Choroid plexus epithelial cell (primary cell): Measurements from ENCODE around the gene HK2.

ENCODE experiments used
- DNase-seq: peaks from one replicate; pipeline ENCODE4 v3.0.0-alpha.2; 2010; ENCODE audit warnings: low read depth
- H3K4me3 ChIP-seq: 2 replicates; pipeline ENCODE4 v1.5.1; 2011; ENCODE audit warnings: low read depth, mild to moderate bottlenecking, control low read depth, low read length, moderate library complexity
- TF ChIP-seq, protein P1 (sequence below): conservative IDR thresholded peaks from 2 replicates; pipeline ENCODE4 v1.5.1; 2011; ENCODE audit warnings: low read depth, mild to moderate bottlenecking, control low read depth, inconsistent platforms, low read length, moderate library complexity

The HK2 gene

DNA sequence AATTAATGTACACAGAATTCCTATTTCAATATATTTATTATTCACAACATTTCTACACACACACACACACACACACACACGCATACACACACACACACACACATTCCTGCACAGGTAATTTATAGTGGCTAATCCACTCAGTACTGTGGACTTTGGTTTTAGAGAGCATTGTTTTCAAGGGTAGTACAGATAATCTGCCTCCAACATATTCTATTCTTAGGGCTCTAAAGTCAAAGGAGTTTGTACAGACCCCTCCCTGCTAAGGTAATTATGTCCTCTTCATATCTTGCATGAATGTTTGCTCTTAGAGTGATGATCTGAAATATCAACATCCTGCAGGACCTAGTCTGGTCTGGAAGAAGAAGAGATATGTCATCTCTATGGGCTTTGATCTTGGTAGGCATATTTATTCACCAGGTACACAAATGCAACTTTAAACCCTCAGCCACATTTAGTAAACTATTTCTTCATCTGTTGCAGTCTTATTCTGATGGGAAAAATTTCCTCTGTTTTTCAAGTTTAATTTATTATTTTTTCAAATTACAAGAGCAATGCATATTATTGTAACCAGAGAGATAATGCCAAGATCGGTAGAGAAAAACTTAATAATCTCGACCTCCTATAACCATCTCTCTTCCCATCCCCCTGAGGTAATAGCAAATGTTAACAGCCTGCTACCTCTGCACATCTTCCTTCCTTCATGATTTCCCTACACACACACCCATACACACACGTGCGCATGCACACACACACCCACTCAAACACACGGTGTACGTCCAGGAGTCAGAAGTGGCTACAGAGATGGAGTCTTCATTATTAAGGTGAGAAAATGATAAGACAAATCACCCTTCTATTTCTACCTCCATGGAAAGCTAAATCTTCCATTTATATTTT lies 106.2 kb downstream of the HK2 start:
- TF ChIP-seq, protein P1, sequence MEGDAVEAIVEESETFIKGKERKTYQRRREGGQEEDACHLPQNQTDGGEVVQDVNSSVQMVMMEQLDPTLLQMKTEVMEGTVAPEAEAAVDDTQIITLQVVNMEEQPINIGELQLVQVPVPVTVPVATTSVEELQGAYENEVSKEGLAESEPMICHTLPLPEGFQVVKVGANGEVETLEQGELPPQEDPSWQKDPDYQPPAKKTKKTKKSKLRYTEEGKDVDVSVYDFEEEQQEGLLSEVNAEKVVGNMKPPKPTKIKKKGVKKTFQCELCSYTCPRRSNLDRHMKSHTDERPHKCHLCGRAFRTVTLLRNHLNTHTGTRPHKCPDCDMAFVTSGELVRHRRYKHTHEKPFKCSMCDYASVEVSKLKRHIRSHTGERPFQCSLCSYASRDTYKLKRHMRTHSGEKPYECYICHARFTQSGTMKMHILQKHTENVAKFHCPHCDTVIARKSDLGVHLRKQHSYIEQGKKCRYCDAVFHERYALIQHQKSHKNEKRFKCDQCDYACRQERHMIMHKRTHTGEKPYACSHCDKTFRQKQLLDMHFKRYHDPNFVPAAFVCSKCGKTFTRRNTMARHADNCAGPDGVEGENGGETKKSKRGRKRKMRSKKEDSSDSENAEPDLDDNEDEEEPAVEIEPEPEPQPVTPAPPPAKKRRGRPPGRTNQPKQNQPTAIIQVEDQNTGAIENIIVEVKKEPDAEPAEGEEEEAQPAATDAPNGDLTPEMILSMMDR, result no peak
- no peak overlapping the region for H3K4me3 ChIP-seq
- no peak for DNase-seq

DNA sequence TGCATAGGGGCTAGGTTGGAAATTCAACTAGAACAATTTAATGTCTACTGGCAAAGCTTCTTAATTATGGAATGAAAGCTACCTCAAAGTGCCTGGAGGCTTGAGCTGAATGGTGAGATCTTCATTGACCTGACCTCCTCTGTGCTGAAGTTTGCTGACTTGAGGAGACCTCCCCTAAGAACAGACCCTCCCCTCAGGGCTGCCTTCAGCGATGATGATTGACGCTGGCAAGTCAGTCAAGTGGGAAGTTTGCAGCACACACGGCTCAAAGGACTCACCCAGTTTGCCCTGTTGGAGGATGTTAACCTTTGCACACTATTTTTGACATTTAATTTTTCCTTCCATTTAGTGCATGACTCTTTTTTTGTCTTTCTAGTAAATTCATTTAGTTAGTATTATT lies 107.4 kb downstream of the HK2 start:
- no peak overlapping the region for H3K4me3 ChIP-seq
- DNase-seq, result no peak
- TF ChIP-seq, protein P1, result no peak

DNA sequence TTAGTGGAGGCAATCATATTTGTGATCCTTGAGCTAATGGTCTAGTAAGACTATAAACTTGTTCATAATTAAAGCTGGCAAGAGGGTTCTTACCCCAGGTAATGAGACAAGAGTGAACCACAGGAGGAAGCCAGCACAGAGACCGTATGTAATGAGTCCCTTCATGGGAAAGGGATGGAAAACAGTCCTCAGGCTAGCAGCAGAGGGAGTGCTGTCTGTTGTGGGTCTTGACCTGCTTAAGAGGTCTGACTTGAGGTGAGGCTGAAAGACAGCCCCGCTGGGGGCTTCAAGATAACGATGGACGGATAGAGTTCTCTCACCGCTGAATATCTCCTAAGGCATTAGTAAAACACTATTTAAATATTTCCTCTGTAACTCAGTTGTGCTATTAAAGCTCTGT lies 108.3 kb downstream of the HK2 start:
- no peak overlapping the region for H3K4me3 ChIP-seq
- TF ChIP-seq, protein P1, result no peak
- DNase-seq, result no peak
